ENCODE measurements around the gene SLC25A39. TPM values are rescaled to one million over a fixed set of nuclear protein-coding genes. Genes with fewer than 3 reads are reported as not detected.
"Not testable (repeated sequence)": the region's sequence is repeated elsewhere in the genome, so short reads cannot be mapped to it uniquely, and the experiment has no call there.

Gene SLC25A39
- total RNA-seq, 1 donor from 2014 or later, result 54.0 TPM

- DNase-seq (ENCODE audit: low read depth in 2 of 2), result no peak
Observed at GRCh38 chr17:44354582-44355561, 30.2 kb upstream of the SLC25A39 start.

GRCh38 chr17:44353672-44354331 lies 29.2 kb upstream of the SLC25A39 start:
- no peak for DNase-seq (ENCODE audit: low read depth in 2 of 2)

DNA sequence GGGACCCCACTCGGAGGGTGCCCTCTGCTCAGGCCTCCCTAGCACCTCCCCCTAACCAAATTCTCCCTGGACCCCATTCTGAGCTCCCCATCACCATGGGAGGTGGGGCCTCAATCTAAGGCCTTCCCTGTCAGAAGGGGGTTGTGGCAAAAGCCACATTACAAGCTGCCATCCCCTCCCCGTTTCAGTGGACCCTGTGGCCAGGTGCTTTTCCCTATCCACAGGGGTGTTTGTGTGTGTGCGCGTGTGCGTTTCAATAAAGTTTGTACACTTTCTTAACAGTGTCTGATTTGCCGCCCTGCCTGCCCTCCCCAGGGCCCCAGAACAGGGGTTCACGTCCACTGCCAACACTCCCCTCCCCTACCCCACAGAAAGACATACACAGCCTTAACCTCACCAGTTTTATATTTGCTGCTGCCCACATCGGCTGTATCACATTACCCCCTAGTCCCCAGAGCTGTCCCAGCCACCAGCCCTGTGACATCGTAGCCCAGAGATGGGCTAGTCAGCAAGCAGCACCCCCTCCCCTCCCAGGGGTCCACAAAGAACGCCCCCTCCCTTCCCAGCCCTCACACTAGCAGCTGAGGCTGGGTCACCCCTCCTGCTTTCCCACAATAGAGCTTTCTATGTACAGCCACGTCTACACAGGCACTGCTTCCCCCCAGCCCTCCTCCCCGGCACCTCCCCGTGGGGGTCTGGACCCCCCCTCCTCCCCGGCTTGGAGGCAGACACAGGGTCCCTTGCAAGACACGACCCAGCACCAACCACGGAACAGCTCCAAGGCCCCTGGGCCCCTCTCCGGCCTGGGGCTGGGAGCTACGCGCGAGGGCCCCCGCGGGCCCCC lies 28.4 kb upstream of the SLC25A39 start:
- no peak for DNase-seq (ENCODE audit: low read depth in 2 of 2)

GRCh38 chr17:44351961-44352827 lies 27.6 kb upstream of the SLC25A39 start:
- DNase-seq (ENCODE audit: low read depth in 2 of 2), result no peak

- no peak for DNase-seq (ENCODE audit: low read depth in 2 of 2)
Observed at GRCh38 chr17:44351464-44351863, 26.8 kb upstream of the SLC25A39 start.

DNA sequence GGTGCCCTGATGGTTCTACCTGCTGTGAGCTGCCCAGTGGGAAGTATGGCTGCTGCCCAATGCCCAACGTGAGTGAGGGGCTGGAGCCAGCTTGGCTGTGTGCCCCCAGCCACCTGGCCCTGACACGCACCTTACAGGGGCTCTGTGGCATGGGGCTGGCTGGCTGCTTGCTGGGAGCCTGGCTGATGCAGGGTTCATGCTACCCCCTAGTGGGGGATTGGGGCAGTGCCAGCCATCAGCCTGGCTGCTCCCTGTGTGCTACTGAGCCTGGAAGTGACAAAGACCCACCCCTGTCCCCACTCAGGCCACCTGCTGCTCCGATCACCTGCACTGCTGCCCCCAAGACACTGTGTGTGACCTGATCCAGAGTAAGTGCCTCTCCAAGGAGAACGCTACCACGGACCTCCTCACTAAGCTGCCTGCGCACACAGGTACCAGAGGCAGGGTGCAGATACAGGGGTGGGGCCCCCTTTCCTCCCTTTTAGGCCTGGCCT lies 26.2 kb upstream of the SLC25A39 start:
- DNase-seq (ENCODE audit: low read depth in 2 of 2), result peak; percentile 40 to 67

GRCh38 chr17:44349553-44350070 lies 25.0 kb upstream of the SLC25A39 start:
- no peak for DNase-seq (ENCODE audit: low read depth in 2 of 2)

DNA sequence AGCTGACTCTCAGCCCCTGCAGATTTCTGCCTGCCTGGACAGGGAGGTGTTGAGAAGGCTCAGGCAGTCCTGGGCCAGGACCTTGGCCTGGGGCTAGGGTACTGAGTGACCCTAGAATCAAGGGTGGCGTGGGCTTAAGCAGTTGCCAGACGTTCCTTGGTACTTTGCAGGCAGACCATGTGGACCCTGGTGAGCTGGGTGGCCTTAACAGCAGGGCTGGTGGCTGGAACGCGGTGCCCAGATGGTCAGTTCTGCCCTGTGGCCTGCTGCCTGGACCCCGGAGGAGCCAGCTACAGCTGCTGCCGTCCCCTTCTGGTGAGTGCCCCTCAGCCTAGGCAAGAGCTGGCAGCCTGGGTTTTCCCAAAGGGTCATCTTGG lies 24.4 kb upstream of the SLC25A39 start:
- DNase-seq (ENCODE audit: low read depth in 2 of 2), result no peak

GRCh38 chr17:44348234-44348987 lies 23.8 kb upstream of the SLC25A39 start:
- peak in 1 of 2 donors; percentile 43 for DNase-seq (ENCODE audit: low read depth in 2 of 2)

DNA sequence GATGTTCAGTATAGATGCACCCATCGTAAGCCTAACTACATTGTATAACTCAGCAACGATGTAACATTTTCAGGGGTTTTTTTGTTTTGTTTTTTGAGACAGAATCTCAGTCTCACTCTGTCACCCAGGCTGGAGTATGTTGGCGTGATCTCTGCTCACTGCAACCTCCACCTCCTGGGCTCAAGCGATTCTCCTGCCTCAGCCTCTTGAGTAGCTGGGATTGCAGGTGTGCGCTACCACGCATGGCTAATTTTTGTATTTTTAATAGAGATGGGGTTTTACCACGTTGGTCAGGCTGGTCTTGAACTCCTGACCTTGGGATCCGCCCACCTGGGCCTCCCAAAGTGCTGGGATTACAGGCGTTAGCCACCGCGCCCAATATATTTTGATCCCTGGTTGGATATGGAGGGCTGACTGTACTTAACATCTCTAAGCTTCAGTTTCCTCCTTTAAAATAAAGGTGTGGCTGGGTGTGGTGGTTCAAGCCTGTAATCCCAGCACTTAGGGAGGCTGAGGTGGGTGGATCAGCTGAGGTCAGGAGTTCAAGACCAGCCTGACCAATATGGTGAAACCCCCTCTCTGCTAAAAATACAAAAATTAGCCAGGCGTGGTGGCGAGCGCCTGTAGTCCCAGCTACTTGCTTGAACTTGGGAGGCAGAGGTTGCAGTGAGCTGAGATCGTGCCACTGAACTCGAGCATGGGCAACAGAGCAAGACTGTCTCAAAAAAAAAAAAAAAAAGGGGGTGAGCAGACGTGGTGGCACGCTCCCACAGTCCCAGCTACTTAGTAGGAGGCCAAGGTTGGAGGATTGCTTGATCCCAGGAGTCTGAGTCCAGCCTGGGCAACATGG lies 22.8 kb upstream of the SLC25A39 start:
- DNase-seq (ENCODE audit: low read depth in 2 of 2), result not testable (repeated sequence)

DNA sequence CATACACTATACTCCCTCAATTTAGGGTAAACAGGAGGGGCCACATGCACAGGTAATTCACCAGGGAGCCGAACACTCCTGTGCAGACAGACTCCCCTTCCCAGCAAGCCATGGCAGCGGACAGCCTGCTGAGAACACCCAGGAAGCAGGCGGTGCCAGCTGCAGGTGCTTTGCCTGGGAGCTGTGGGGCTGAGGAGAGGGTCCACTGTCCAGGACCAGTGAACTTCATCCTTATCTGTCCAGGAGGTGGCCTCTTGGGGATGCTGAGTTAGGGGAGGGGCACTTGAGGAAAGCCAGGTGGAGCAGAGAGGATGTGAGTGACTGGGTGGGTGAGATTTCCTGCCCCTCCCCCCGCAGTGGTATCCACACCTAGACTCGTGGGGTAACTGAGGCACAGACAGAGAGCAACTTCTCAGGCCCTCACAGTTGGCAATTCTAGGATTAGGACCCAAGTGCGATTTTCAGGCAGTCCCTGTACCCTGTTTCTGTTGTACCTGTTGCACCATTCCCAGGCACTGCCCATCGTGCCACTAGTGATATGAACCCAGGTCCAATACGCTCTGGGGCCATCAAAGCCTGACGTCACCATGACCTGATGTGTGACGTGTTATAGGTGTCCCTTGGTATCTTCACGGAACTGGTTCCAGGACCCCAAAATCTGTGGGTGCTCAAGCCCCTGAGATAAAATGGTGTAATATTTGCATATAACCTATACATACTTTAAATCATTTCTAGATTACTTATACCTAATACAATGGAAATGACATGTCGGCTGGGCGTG lies 21.6 kb upstream of the SLC25A39 start:
- no peak for DNase-seq (ENCODE audit: low read depth in 2 of 2)

- DNase-seq (ENCODE audit: low read depth in 2 of 2), result peak; percentile 74 to 78
Observed at GRCh38 chr17:44345454-44346026, 20.9 kb upstream of the SLC25A39 start.

DNA sequence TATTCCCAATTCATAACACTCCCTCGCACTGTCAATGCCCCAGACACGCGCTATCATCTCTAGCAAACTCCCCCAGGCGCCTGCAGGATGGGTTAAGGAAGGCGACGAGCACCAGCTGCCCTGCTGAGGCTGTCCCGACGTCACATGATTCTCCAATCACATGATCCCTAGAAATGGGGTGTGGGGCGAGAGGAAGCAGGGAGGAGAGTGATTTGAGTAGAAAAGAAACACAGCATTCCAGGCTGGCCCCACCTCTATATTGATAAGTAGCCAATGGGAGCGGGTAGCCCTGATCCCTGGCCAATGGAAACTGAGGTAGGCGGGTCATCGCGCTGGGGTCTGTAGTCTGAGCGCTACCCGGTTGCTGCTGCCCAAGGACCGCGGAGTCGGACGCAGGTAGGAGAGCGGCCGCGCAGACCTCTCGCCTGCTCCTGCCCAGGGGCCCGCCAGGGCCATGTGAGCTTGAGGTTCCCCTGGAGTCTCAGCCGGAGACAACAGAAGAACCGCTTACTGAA lies 20.4 kb upstream of the SLC25A39 start, which contains the start of gene GRN:
TSS of gene GRN (plus strand) at position 364 of the 515 bp plus-strand sequence. CDS start 3,863 bp downstream, outside the sequence.
- peak; percentile 99 for DNase-seq (ENCODE audit: low read depth in 2 of 2)

GRCh38 chr17:44343510-44344209 lies 19.0 kb upstream of the SLC25A39 start:
- DNase-seq (ENCODE audit: low read depth in 2 of 2), result no peak

GRCh38 chr17:44340553-44340952 lies 15.9 kb upstream of the SLC25A39 start:
- not testable (repeated sequence) for DNase-seq (ENCODE audit: low read depth in 2 of 2)

DNA sequence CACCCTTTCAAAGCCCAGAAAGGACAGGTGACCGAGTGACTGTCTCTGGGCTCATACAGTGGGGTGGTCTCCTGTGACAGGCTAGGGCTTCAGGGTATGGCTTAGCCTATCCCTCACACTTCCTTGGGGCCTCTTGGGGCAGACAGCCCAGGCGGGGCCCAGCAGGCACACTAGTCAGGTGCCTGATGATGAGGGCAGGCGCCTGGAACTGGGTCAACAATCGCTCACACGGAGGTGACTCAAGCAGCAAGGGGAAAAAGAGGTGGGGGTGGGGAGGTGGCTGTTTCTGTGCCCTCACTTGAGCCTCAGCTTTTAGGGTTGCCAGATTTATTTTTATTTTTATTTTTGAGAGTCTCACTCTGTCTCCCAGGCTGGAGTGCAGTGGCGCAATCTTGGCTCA lies 14.1 kb upstream of the SLC25A39 start:
- no peak for DNase-seq (ENCODE audit: low read depth in 2 of 2)
